8988T (cell line): Measurements from ENCODE around the gene KDELR1.

Experiments
- DNase-seq: peaks from one replicate; pipeline ENCODE4 v3.0.0; 2011

Gene KDELR1

GRCh38 chr19:48338802-48339503 lies 52.4 kb downstream of the KDELR1 start:
- DNase-seq = no peak

DNA sequence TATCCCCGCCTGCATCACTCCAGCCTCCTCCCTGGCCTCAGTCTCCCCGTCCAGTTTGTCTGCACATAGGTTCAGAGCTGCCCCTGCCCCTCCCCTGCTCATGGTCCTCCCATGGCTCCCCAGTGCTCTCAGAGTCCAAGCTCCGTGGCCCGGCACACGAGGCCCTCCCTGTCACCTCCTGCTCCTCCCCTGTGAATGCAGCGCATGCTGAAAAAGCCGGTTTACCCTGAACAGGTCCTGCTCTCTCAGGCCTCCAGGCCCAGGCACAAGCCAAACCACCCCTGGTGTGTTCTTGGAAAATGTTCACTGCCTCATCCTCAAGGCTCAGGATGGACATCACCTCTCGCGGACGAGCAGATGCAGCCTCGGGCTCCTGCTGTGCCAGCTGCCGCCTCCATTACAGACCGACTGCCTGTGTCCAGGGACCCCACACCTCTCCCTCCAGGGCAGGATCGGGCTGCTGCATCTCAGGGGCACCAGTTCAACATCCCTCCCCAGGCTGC lies 53.0 kb downstream of the KDELR1 start:
- no peak for DNase-seq

- peak; percentile 86 for DNase-seq
Observed at GRCh38 chr19:48333467-48334384, 57.6 kb downstream of the KDELR1 start.

DNA sequence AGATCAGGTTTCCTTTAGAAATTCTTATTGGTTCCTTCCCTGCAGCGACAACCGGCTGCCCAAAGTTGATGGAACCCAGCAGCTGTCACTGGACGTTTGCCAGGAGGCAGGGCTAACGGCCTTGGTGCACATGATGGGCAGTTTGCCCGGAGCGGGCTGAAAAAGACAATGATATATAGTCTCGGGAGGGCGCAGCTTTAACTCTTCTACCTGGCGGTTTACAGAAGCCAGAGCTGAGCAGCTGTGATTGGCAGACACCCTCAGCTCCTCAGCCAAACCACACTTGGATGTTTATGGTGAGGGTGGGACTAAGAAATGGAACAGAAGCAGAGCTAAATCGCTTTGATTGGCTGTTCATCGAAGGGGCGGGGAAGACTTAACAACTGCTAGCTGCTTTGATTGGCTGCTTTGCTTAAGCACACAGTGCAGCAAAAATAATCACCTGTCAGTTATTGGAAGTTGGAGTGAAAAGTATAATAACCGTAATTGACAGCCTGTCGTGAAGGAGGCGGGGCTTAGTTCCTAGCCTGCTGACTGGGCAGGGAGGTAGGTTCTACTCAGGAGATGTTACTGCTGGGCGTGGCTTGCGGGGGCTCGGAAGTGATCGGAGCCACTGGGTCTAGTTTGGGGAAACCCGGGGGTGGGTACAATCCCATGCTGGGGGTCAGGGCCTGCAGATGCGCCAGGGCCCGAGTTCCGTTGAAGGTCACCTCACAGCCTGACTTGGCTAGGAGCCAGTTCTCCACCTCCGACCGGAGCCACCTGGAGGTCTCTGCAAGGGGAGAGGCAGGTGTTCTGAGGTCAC lies 58.5 kb downstream of the KDELR1 start:
- peak; percentile 69 for DNase-seq
